HepG2 (cell line): ENCODE data around the gene ANKRD29. TPM values are rescaled to one million over a fixed set of nuclear protein-coding genes. Genes with fewer than 3 reads are reported as not detected.

Experiments
- ATF5 ChIP-seq: sonication (generic); formaldehyde crosslinking; IDR thresholded peaks from 2 replicates; pipeline ENCODE4 v1.4.0; 2020; ENCODE audit warnings: mild to moderate bottlenecking, low read depth, missing genetic modification reagents
- CENPBD1 ChIP-seq: sonication (generic); formaldehyde crosslinking; IDR thresholded peaks from 2 replicates; pipeline ENCODE4 v1.8.0; 2022; ENCODE audit warnings: missing genetic modification reagents, low read depth, mild to moderate bottlenecking, borderline replicate concordance
- CENPT ChIP-seq: sonication (generic); formaldehyde crosslinking; IDR thresholded peaks from 2 replicates; pipeline ENCODE4 v1.8.0; 2022; ENCODE audit warnings: low read depth, mild to moderate bottlenecking, moderate library complexity, missing genetic modification reagents
- DNMT1 ChIP-seq: sonication (generic); formaldehyde crosslinking; IDR thresholded peaks from 2 replicates; pipeline ENCODE4 v1.5.1; 2020; ENCODE audit warnings: mild to moderate bottlenecking, missing genetic modification reagents
- FOSL2 ChIP-seq: sonication (generic); formaldehyde crosslinking; IDR thresholded peaks from 2 replicates; pipeline ENCODE4 v1.4.0; 2020; ENCODE audit warnings: missing genetic modification reagents
- FOXA3 ChIP-seq: IDR thresholded peaks from 2 replicates; pipeline ENCODE4 v1.6.1; 2016; ENCODE audit warnings: missing genetic modification reagents, missing compliant biosample characterization
- GATAD2A ChIP-seq: IDR thresholded peaks from 2 replicates; pipeline ENCODE4 v1.6.1; 2016
- HES4 ChIP-seq: sonication (generic); formaldehyde crosslinking; IDR thresholded peaks from 2 replicates; pipeline ENCODE4 v1.9.0; 2021; ENCODE audit warnings: mild to moderate bottlenecking, missing genetic modification reagents, borderline replicate concordance
- IRX3 ChIP-seq: sonication (generic); formaldehyde crosslinking; IDR thresholded peaks from 2 replicates; pipeline ENCODE4 v1.8.1; 2023; ENCODE audit warnings: mild to moderate bottlenecking, low read depth, missing genetic modification reagents, borderline replicate concordance
- KDM5A ChIP-seq: fragments of 200-600 bp; sonication (generic); IDR thresholded peaks from 2 replicates; pipeline ENCODE4 v1.7.0; 2018; ENCODE audit warnings: antibody characterized with exemption, mild to moderate bottlenecking, low read length, borderline replicate concordance
- LCORL ChIP-seq, 2 experiments: fragments of 450-650 bp in 1 of 2; sonication (generic) in 1 of 2; formaldehyde crosslinking in 1 of 2; IDR thresholded peaks; 2 replicates each; pipeline versions ENCODE4 v1.5.0 to v1.6.1; 2017 to 2020; ENCODE audit warnings: antibody characterized with exemption in 1 of 2, missing genetic modification reagents in 1 of 2
- NR2F1 ChIP-seq, 2 experiments: fragments of 450-650 bp in 1 of 2; formaldehyde crosslinking in 1 of 2; IDR thresholded peaks; 2 replicates each; pipeline versions ENCODE4 v1.5.0 to v1.6.1; 2016 to 2020; ENCODE audit warnings: mild to moderate bottlenecking in 1 of 2, missing compliant biosample characterization in 1 of 2, missing genetic modification reagents in 1 of 2, moderate library complexity in 1 of 2
- RCOR2 ChIP-seq: IDR thresholded peaks from 2 replicates; pipeline ENCODE4 v1.6.1; 2016; ENCODE audit warnings: missing biosample characterization, missing genetic modification reagents
- RFX5 ChIP-seq: IDR thresholded peaks from 2 replicates; pipeline ENCODE4 v1.6.1; 2011; ENCODE audit warnings: low read depth, low read length, improper control_type of control experiment
- SMAD1 ChIP-seq: sonication (generic); formaldehyde crosslinking; IDR thresholded peaks from 2 replicates; pipeline ENCODE4 v1.4.0; 2020; ENCODE audit warnings: missing genetic modification reagents, low read depth, mild to moderate bottlenecking, borderline replicate concordance
- SMARCC2 ChIP-seq: fragments of 450-650 bp; IDR thresholded peaks from 2 replicates; pipeline ENCODE4 v1.6.1; 2017; ENCODE audit warnings: antibody characterized with exemption, mild to moderate bottlenecking
- SNAPC5 ChIP-seq: sonication (generic); formaldehyde crosslinking; IDR thresholded peaks from 2 replicates; pipeline ENCODE4 v1.8.1; 2023; ENCODE audit warnings: mild to moderate bottlenecking, missing genetic modification reagents, borderline replicate concordance
- SRSF1 ChIP-seq: fragments of 200-400 bp; formaldehyde crosslinking; optimal IDR thresholded peaks from 2 replicates; pipeline ENCODE3; 2017; ENCODE audit warnings: mild to moderate bottlenecking, low read depth, low read length, moderate library complexity
- THAP8 ChIP-seq: sonication (generic); formaldehyde crosslinking; IDR thresholded peaks from 2 replicates; pipeline ENCODE4 v1.5.1; 2020; ENCODE audit warnings: missing genetic modification reagents, mild to moderate bottlenecking, borderline replicate concordance
- ZFAT ChIP-seq: sonication (generic); formaldehyde crosslinking; conservative IDR thresholded peaks from 2 replicates; pipeline ENCODE4 v1.8.1; 2023; ENCODE audit warnings: missing genetic modification reagents, inconsistent platforms
- ZNF296 ChIP-seq: sonication (generic); formaldehyde crosslinking; conservative IDR thresholded peaks from 2 replicates; pipeline ENCODE4 v1.5.0; 2020; ENCODE audit warnings: mild to moderate bottlenecking, missing genetic modification reagents
- ZNF333 ChIP-seq: sonication (generic); formaldehyde crosslinking; IDR thresholded peaks from 2 replicates; pipeline ENCODE4 v1.4.0; 2020; ENCODE audit warnings: mild to moderate bottlenecking, missing genetic modification reagents, borderline replicate concordance
- ZNF577 ChIP-seq: sonication (generic); formaldehyde crosslinking; IDR thresholded peaks from 2 replicates; pipeline ENCODE4 v1.4.0; 2020; ENCODE audit warnings: mild to moderate bottlenecking, low read depth, missing genetic modification reagents, borderline replicate concordance
- ZNF704 ChIP-seq: sonication (generic); formaldehyde crosslinking; IDR thresholded peaks from 2 replicates; pipeline ENCODE4 v1.8.1; 2023; ENCODE audit warnings: mild to moderate bottlenecking, inconsistent platforms, moderate library complexity, missing genetic modification reagents, borderline replicate concordance
- ZNF766 ChIP-seq: sonication (generic); formaldehyde crosslinking; IDR thresholded peaks from 2 replicates; pipeline ENCODE4 v1.5.0; 2020; ENCODE audit warnings: missing genetic modification reagents, borderline replicate concordance
- ZNF788 ChIP-seq: sonication (generic); formaldehyde crosslinking; IDR thresholded peaks from 2 replicates; pipeline ENCODE4 v1.5.0; 2020; ENCODE audit warnings: mild to moderate bottlenecking, missing genetic modification reagents, borderline replicate concordance
- ZSCAN9 ChIP-seq: IDR thresholded peaks from 2 replicates; pipeline ENCODE4 v1.6.1; 2016; ENCODE audit warnings: borderline replicate concordance
- polyA plus RNA-seq, 8 experiments: library from polyadenylated mRNA; depleted of rRNA in 3 of 8; stranded (reverse) in 7 of 8; unstranded in 1 of 8; fragments of >200 nt; fragmentation: Illumina TruSeq in 4 of 8; extraction: Trizol in 4 of 8; gene quantifications; 2 replicates each; pipeline versions ENCODE4 v1.2.1 to v1.2.3, GENCODE V29; 2011 to 2016; ENCODE audit warnings: low read depth in 4 of 8, missing spikeins in 1 of 8, mixed read lengths in 1 of 8; ENCODE audit not compliant: insufficient read depth in 1 of 8
- total RNA-seq, 5 experiments: library from RNA; depleted of rRNA; stranded (reverse); fragments of >200 nt; fragmentation: Illumina TruSeq; extraction: Trizol; gene quantifications; 2 replicates each; pipeline ENCODE4 v1.2.3, GENCODE V29; 2016; ENCODE audit warnings: low read depth in 1 of 5
- TF ChIP-seq, protein P1 (sequence below): sonication (generic); formaldehyde crosslinking; conservative IDR thresholded peaks from 2 replicates; pipeline ENCODE4 v1.4.0; 2020; ENCODE audit warnings: missing genetic modification reagents

The ANKRD29 gene
- total and polyA plus RNA-seq, 2 of the 13 experiments (the other 11 are each of a cell fraction or from before 2014, with no cell fraction given) = not detected

DNA sequence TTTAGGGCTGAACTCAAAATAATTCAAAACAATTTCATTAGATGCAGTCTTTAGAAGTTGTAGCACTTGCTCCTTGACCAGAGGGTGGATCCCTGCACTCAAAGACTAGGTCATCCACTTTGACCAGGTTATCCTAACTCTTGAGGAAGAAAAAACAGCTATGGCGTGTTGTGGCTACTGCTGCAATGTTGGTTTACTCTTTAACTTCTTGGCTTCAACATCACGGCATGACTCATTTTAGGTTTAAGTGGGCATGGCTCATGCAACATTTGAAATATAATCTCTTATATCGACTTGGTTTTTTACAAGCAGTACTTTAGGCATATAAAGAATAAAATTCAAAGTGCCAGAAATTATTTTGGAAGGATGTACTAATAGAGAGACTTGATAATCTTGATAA, 35.4 kb downstream of the ANKRD29 start (continued):
- TF ChIP-seq RFX5 (no peak), THAP8 (CRISPR knock-in tag) (no peak), KDM5A (no peak), FOSL2 (CRISPR knock-in tag) (peak; percentile 87), SRSF1 (no peak), CENPBD1 (CRISPR knock-in tag) (no peak), SMARCC2 (no peak), FOXA3 (CRISPR knock-in tag) (peak; percentile 22; the same call in 1 of the 2 replicates), SMAD1 (CRISPR knock-in tag) (no peak), ZSCAN9 (no peak), ATF5 (CRISPR knock-in tag) (no peak), NR2F1 (CRISPR knock-in tag; IDR thresholded peaks at IDR 0.05) (no peak), GATAD2A (CRISPR knock-in tag) (peak; percentile 43; the same call in 1 of the 2 replicates), IRX3 (no peak), ZNF788 (CRISPR knock-in tag) (no peak), ZNF333 (CRISPR knock-in tag) (no peak), ZNF766 (CRISPR knock-in tag) (no peak), CENPT (no peak), DNMT1 (CRISPR knock-in tag) (no peak), SNAPC5 (CRISPR knock-in tag) (no peak), HES4 (no peak), ZNF704 (CRISPR knock-in tag) (no peak), LCORL (IDR thresholded peaks at IDR 0.05) (no peak), LCORL (CRISPR knock-in tag; IDR thresholded peaks at IDR 0.05) (no peak), RCOR2 (CRISPR knock-in tag) (no peak), ZNF296 (CRISPR knock-in tag) (no peak), ZNF577 (CRISPR knock-in tag) (no peak), ZFAT (CRISPR knock-in tag) (no peak)
- TF ChIP-seq, protein P1, sequence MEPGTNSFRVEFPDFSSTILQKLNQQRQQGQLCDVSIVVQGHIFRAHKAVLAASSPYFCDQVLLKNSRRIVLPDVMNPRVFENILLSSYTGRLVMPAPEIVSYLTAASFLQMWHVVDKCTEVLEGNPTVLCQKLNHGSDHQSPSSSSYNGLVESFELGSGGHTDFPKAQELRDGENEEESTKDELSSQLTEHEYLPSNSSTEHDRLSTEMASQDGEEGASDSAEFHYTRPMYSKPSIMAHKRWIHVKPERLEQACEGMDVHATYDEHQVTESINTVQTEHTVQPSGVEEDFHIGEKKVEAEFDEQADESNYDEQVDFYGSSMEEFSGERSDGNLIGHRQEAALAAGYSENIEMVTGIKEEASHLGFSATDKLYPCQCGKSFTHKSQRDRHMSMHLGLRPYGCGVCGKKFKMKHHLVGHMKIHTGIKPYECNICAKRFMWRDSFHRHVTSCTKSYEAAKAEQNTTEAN (CRISPR knock-in tag) = no peak
